Thyroid gland (tissue), 4 donors: ENCODE data around the gene ADAMTS6. TPM values are rescaled to one million over a fixed set of nuclear protein-coding genes. Genes with fewer than 3 reads are reported as not detected.
"Not testable (repeated sequence)": the region's sequence is repeated elsewhere in the genome, so short reads cannot be mapped to it uniquely, and the experiment has no call there.

Source experiments
- DNase-seq, 2 donors: peaks; one replicate each; pipeline ENCODE4 v3.0.0-alpha.2; 2019
- H3K27ac ChIP-seq, 3 donors: fragments of 200-600 bp; sonication (generic); 1 replicate in 2 of 3; 2 replicates in 1 of 3; pipeline ENCODE4 v1.5.1; 2016 to 2019; ENCODE audit warnings: mild to moderate bottlenecking in 1 of 3, moderate library complexity in 1 of 3
- H3K27me3 ChIP-seq: fragments of 200-600 bp; sonication (generic); one replicate; pipeline ENCODE4 v1.5.1; 2019
- H3K36me3 ChIP-seq, 2 donors: fragments of 200-600 bp; sonication (generic); one replicate each; pipeline ENCODE4 v1.5.1; 2016 to 2019
- H3K4me1 ChIP-seq, 2 donors: fragments of 200-600 bp; sonication (generic); one replicate each; pipeline ENCODE4 v1.5.1; 2017 to 2019
- H3K4me3 ChIP-seq, 3 donors: fragments of 200-600 bp; sonication (generic); replicated peaks in 1 of 3; 1 replicate in 2 of 3; 2 replicates in 1 of 3; pipeline ENCODE4 v1.5.1; 2016; ENCODE audit warnings: mild to moderate bottlenecking in 1 of 3
- H3K9me3 ChIP-seq: fragments of 200-600 bp; sonication (generic); one replicate; pipeline ENCODE4 v1.5.1; 2017
- CTCF ChIP-seq, 6 experiments: fragments of 200-600 bp in 3 of 6; fragments of 450-650 bp in 3 of 6; sonication (generic) in 3 of 6; IDR thresholded peaks; one replicate each; pipeline ENCODE4 v1.5.1; 2016 to 2019; ENCODE audit warnings: antibody characterized with exemption in 6 of 6, mild to moderate bottlenecking in 2 of 6, inconsistent platforms in 1 of 6, moderate library complexity in 1 of 6
- POLR2A ChIP-seq, 2 donors: fragments of 450-650 bp; IDR thresholded peaks; one replicate each; pipeline ENCODE4 v1.6.1; 2017; ENCODE audit warnings: antibody characterized with exemption in 2 of 2, mild to moderate bottlenecking in 2 of 2, moderate library complexity in 1 of 2
- WGBS, 2 donors: methylation state at CpG; one replicate each; pipeline ENCODE4 v1.1.5; 2017; 5-methylcytosine and 5-hydroxymethylcytosine counted together
- intact Hi-C: fragments of 100-400 bp; cut with DNase I; formaldehyde crosslinking; loops from one replicate; pipeline ENCODE4 v1.15.1; 2023
- total RNA-seq, 4 donors: library from RNA; depleted of rRNA; stranded (reverse); fragments of >200 nt; gene quantifications; one replicate each; pipeline ENCODE4 v1.2.3, GENCODE V29; 2016

Gene ADAMTS6
- total RNA-seq, 4 donors from 2014 or later = 1.0 to 3.4 (median 3.3) TPM

GRCh38 chr5:65506961-65507360, 25.2 kb upstream of the ADAMTS6 start:
- Histone ChIP-seq H3K36me3 (no peaks in the 10 kb centered on the region), H3K9me3 (no peaks in the 10 kb centered on the region), H3K27me3 (no peaks in the 10 kb centered on the region), H3K4me1 (no peaks in the 10 kb centered on the region), H3K27ac (no peak overlapping the region), H3K4me3 (no peak overlapping the region)
- no peak for DNase-seq
- intact Hi-C loops = no loop called here
- WGBS, 2 donors = 78 to 86% methylated on average over 3 of the region's 3 CpGs
- TF ChIP-seq POLR2A (IDR thresholded peaks at IDR 0.05) (no peak), CTCF (IDR thresholded peaks at IDR 0.05) (no peak)

- H3K9me3 ChIP-seq = no peaks in the 10 kb centered on the region
- 90 to 95% methylated on average over 4 of the region's 4 CpGs for WGBS, 2 donors
- intact Hi-C loops = loop anchor here (10.0 kb wide), 2 partner anchors 524 to 684 kb away; no protein-coding TSS in a partner anchor
Observed at GRCh38 chr5:65489119-65489518, 7.4 kb upstream of the ADAMTS6 start.

GRCh38 chr5:65488038-65488687, 6.4 kb upstream of the ADAMTS6 start:
- 85 to 88% methylated on average over 6 to 7 of the region's 7 CpGs for WGBS, 2 donors
- intact Hi-C loops = loop anchor here (10.0 kb wide), 2 partner anchors 523 to 683 kb away; no protein-coding TSS in a partner anchor

More at GRCh38 chr5:65489119-65489518, 7.4 kb upstream of the ADAMTS6 start:
- no peak overlapping the region for H3K27ac ChIP-seq
- no peak for DNase-seq
- H3K4me1 ChIP-seq = no peaks in the 10 kb centered on the region
- no peak overlapping the region for H3K4me3 ChIP-seq
- TF ChIP-seq CTCF (IDR thresholded peaks at IDR 0.05) (no peak), POLR2A (IDR thresholded peaks at IDR 0.05) (no peak)
- H3K27me3 ChIP-seq = no peaks in the 10 kb centered on the region
- H3K36me3 ChIP-seq = no peaks in the 10 kb centered on the region

GRCh38 chr5:65486803-65487202, 5.1 kb upstream of the ADAMTS6 start:
- intact Hi-C loops = loop anchor here (10.0 kb wide), 2 partner anchors 522 to 682 kb away; no protein-coding TSS in a partner anchor
- H3K27ac ChIP-seq, H3K4me3 ChIP-seq, DNase-seq, H3K4me1 ChIP-seq, H3K9me3 ChIP-seq, H3K36me3 ChIP-seq, H3K27me3 ChIP-seq: not testable (repeated sequence)
- WGBS, 2 donors = 90 to 98% methylated on average over 2 of the region's 2 CpGs

More at GRCh38 chr5:65488038-65488687, 6.4 kb upstream of the ADAMTS6 start:
- H3K36me3 ChIP-seq, H3K27me3 ChIP-seq, H3K4me1 ChIP-seq, H3K4me3 ChIP-seq, H3K27ac ChIP-seq, DNase-seq, H3K9me3 ChIP-seq: not testable (repeated sequence)

GRCh38 chr5:65485405-65485804, 3.7 kb upstream of the ADAMTS6 start:
- H3K27ac ChIP-seq = no peak overlapping the region
- no peak overlapping the region for H3K4me3 ChIP-seq
- no peaks in the 10 kb centered on the region for H3K9me3 ChIP-seq
- no peaks in the 10 kb centered on the region for H3K27me3 ChIP-seq
- no peak for DNase-seq
- no peak for TF ChIP-seq CTCF (IDR thresholded peaks at IDR 0.05)
- no peak for TF ChIP-seq POLR2A (IDR thresholded peaks at IDR 0.05)
- intact Hi-C loops = loop anchor here (10.0 kb wide), 2 partner anchors 521 to 681 kb away; no protein-coding TSS in a partner anchor
- H3K4me1 ChIP-seq = peaks cover 12 to 16% of the 10 kb centered on the region in 2 donors
- WGBS, 2 donors = 95 to 100% methylated on average over 2 to 13 of the region's 28 CpGs
- no peaks in the 10 kb centered on the region for H3K36me3 ChIP-seq
